Calu3 (cell line): ENCODE results near the gene MAD1L1. TPM values are rescaled to one million over a fixed set of nuclear protein-coding genes. Genes with fewer than 3 reads are reported as not detected.

Source experiments
- BruUV-seq: library from RNA; stranded (reverse); fragments of 400-500 nt; replicated peaks from 2 replicates; lab custom pipeline; 2021; lab: Mats Ljungman, UMichigan
- CTCF ChIA-PET: fragments of 300-600 bp; sonication (Branson Sonifier 250); formaldehyde crosslinking; loops from one replicate; lab custom pipeline; 2022; ENCODE audit warnings: antibody characterized with exemption; lab: Charles Lee
- DNase-seq: peaks from one replicate; pipeline ENCODE4 v3.0.0; 2022
- H3K27ac Mint-ChIP-seq: one replicate; pipeline ENCODE4 v1.8.0; 2022; ENCODE audit warnings: mixed read lengths; ENCODE audit not compliant: unreplicated experiment
- H3K27me3 Mint-ChIP-seq: one replicate; pipeline ENCODE4 v1.8.0; 2022; ENCODE audit warnings: mixed read lengths; ENCODE audit not compliant: unreplicated experiment
- H3K36me3 Mint-ChIP-seq: one replicate; pipeline ENCODE4 v1.8.0; 2022; ENCODE audit warnings: mild to moderate bottlenecking, moderate library complexity, mixed read lengths; ENCODE audit not compliant: insufficient read depth, unreplicated experiment
- H3K4me1 Mint-ChIP-seq: one replicate; pipeline ENCODE4 v1.8.0; 2022; ENCODE audit warnings: mild to moderate bottlenecking, low read depth, mixed read lengths; ENCODE audit not compliant: unreplicated experiment
- H3K4me3 Mint-ChIP-seq: one replicate; pipeline ENCODE4 v1.8.0; 2022; ENCODE audit warnings: mild to moderate bottlenecking, low read depth, moderate library complexity, mixed read lengths; ENCODE audit not compliant: unreplicated experiment
- H3K9me3 Mint-ChIP-seq: one replicate; pipeline ENCODE4 v1.8.0; 2022; ENCODE audit warnings: low read depth, mixed read lengths; ENCODE audit not compliant: unreplicated experiment
- CTCF ChIP-seq: fragments of 200-600 bp; IDR thresholded peaks from one replicate; pipeline ENCODE4 v1.8.0; 2022; ENCODE audit warnings: antibody characterized with exemption; ENCODE audit not compliant: unreplicated experiment
- intact Hi-C: fragments of 100-400 bp; cut with micrococcal nuclease; formaldehyde crosslinking; loops from one replicate; pipeline ENCODE4 v1.10.0; 2022; ENCODE audit not compliant: unreplicated experiment
- total RNA-seq: library from RNA; stranded (reverse); gene quantifications from 2 replicates; pipeline ENCODE4 v1.2.3, GENCODE V29; 2022

The MAD1L1 gene
- total RNA-seq, 1 experiment from 2014 or later, result 86.0 TPM

GRCh38 chr7:1915956-1916600, 316.7 kb downstream of the MAD1L1 start:
- intact Hi-C loops, result no loop called here
- no peak for TF ChIP-seq CTCF
- H3K4me3 Mint-ChIP-seq, result no peak overlapping the region
- no peak for DNase-seq
- CTCF ChIA-PET, result no interaction called here
- no peak overlapping the region for H3K27ac Mint-ChIP-seq
- BruUV-seq, result no TSS peak
- H3K27me3 Mint-ChIP-seq, result no peaks in the 10 kb centered on the region
- no peaks in the 10 kb centered on the region for H3K4me1 Mint-ChIP-seq
- peaks cover 10% of the 10 kb centered on the region for H3K36me3 Mint-ChIP-seq
- H3K9me3 Mint-ChIP-seq, result no peaks in the 10 kb centered on the region

DNA sequence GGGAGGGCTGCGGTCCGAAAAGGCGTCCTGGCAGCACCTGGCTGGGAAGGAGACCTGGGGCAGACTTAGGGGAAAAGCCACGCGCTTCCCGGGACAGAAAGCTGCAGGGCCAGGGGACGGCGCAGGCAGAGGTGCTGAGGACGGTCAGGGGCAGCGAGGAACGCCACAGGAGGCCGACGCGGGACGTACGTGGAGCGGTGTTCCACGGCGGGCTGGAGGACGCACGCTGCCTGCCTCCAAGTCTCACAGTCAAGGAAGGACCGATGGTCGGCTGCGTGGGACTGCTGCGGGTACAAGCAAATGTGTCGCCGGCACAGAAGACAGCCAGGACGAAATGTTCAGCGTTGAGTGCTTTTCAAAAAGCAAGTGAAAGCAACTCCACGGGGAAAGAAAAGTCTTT, 317.4 kb downstream of the MAD1L1 start:
- TF ChIP-seq CTCF, result no peak
- no TSS peak for BruUV-seq
- no peaks in the 10 kb centered on the region for H3K4me1 Mint-ChIP-seq
- CTCF ChIA-PET, result no interaction called here
- H3K27ac Mint-ChIP-seq, result no peak overlapping the region
- no peak overlapping the region for H3K4me3 Mint-ChIP-seq
- DNase-seq, result no peak
- intact Hi-C loops, result no loop called here
- peaks cover 10% of the 10 kb centered on the region for H3K36me3 Mint-ChIP-seq
- no peaks in the 10 kb centered on the region for H3K9me3 Mint-ChIP-seq
- no peaks in the 10 kb centered on the region for H3K27me3 Mint-ChIP-seq

GRCh38 chr7:1914743-1915142, 318.0 kb downstream of the MAD1L1 start:
- no TSS peak for BruUV-seq
- no peaks in the 10 kb centered on the region for H3K4me1 Mint-ChIP-seq
- H3K27me3 Mint-ChIP-seq, result no peaks in the 10 kb centered on the region
- intact Hi-C loops, result no loop called here
- no peaks in the 10 kb centered on the region for H3K9me3 Mint-ChIP-seq
- no peak for TF ChIP-seq CTCF
- no peak for DNase-seq
- CTCF ChIA-PET, result no interaction called here
- H3K27ac Mint-ChIP-seq, result no peak overlapping the region
- H3K4me3 Mint-ChIP-seq, result no peak overlapping the region
- H3K36me3 Mint-ChIP-seq, result peaks cover 10% of the 10 kb centered on the region

- Mint-ChIP-seq H3K36me3 (peaks cover 10% of the 10 kb centered on the region), H3K27me3 (no peaks in the 10 kb centered on the region), H3K27ac (no peak overlapping the region), H3K4me1 (no peaks in the 10 kb centered on the region), H3K4me3 (no peak overlapping the region), H3K9me3 (no peaks in the 10 kb centered on the region)
- CTCF ChIA-PET, result no interaction called here
- no TSS peak for BruUV-seq
- no peak for TF ChIP-seq CTCF
- intact Hi-C loops, result no loop called here
- no peak for DNase-seq
Measured at GRCh38 chr7:1914321-1914720, 318.4 kb downstream of the MAD1L1 start.
